GM19438 (cell line): ENCODE measurements around the gene PLD2.
A peak's percentile ranks its signal among the peaks of the same experiment; 100 is the strongest.

Experiments used
- ATAC-seq: cut with Tn5 transposase; IDR thresholded peaks from one replicate; pipeline ENCODE4 v1.9.1; 2021; ENCODE audit warnings: low read depth; ENCODE audit not compliant: unreplicated experiment

Gene PLD2, protein sequence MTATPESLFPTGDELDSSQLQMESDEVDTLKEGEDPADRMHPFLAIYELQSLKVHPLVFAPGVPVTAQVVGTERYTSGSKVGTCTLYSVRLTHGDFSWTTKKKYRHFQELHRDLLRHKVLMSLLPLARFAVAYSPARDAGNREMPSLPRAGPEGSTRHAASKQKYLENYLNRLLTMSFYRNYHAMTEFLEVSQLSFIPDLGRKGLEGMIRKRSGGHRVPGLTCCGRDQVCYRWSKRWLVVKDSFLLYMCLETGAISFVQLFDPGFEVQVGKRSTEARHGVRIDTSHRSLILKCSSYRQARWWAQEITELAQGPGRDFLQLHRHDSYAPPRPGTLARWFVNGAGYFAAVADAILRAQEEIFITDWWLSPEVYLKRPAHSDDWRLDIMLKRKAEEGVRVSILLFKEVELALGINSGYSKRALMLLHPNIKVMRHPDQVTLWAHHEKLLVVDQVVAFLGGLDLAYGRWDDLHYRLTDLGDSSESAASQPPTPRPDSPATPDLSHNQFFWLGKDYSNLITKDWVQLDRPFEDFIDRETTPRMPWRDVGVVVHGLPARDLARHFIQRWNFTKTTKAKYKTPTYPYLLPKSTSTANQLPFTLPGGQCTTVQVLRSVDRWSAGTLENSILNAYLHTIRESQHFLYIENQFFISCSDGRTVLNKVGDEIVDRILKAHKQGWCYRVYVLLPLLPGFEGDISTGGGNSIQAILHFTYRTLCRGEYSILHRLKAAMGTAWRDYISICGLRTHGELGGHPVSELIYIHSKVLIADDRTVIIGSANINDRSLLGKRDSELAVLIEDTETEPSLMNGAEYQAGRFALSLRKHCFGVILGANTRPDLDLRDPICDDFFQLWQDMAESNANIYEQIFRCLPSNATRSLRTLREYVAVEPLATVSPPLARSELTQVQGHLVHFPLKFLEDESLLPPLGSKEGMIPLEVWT

DNA sequence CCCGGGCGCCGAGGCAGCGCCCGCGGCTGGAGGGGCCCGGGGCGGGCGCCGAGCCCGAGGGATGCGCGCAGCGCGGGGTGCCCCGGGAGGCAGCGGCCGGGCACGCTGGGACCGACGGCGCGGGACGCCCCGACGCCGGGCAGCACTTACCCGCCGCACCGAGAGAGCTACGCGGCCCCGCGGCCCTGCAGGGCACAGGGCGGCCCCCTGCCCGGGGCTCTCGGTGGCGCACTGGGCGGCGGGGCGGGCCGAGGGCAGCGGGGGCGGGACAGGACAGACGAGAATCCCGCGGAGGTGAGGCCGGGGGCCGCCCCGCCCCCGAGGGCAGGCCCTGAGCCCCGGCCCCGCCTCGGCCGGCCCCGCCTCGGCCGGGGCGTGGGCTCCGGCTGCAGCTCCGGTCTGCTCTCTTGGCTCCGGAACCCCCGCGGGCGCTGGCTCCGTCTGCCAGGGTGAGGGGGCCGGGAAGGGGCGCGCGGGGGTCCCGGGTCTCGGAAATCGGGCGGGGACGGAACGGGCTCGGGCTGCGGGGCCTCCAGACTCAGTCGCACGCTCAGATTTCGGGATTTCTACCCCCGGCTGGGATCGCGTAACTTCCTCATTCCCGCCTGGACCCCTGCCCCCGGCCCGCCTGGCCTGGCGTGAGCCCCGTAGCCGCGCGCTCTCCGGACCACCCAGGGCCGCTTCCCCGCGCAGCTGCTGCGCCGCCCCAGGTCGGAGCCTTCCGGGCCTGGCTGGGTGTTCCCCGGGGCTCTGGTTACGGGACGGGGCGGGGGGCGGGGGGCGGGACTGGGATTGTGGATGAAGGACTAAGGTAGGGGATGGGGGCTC is at the start of gene PLD2:
PLD2 (plus strand) TSS at position 376 of the 828 bp plus-strand sequence. CDS start 621 bp downstream, outside the sequence.
- ATAC-seq: peak; percentile 83

DNA sequence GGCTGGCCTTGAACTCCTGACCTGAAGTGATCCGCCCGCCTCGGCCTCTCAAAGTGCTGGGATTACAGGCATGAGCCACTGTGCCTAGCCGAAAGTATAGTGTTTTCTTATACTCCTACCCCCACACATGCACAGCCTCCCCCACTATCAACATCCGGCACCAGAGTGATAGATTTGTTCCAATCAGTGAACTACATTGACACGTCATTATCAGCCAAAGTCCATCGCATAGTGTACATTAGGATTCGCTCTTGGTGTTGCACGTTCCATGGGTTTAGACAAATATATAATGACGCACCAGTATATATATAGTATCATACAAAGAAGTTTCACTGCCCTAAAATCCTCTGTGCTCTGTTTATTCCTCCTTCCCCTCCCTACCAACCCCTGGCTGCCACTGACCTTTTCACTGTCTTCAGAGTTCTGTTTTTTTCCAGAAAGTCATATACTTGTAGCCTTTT is 47.1 kb upstream of the PLD2 start:
- no peak for ATAC-seq

DNA sequence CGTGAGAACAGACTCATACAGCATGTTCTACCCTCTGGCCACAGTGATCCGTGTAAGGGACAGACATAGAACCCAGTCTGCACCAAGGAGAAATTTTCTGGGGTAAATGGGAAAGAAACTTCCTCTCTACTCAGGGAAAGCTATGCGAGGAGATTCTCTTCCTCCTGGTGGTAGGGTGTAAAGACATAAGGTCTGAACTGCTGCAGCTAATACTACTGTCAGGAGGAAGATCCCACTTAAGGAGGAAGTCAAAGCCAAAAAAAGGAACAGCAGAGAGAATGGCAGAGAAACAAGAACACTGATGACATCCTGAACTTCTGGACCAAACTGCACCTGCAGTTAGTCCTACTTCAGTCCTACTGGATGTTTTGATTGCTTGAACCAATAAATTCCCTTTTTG is 42.4 kb upstream of the PLD2 start:
- ATAC-seq: no peak

DNA sequence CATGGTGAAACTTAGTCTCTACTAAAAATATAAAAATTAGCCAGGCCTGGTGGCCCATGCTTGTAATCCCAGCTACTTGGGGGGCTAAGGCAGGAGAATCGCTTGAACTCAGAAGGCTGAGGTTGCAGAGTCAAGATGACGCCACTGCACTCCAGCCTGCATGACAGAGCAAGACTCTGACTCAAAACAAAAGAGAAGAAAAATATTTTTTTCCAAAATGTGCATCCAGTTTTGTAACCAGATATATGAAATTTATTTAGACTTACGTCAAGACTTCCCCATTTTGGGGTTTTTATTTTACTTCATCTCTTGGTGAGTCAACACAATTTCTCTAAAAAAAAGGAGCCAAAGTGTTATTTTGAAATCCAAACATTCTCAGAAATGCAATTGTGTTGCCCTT is 40.8 kb upstream of the PLD2 start:
- no peak for ATAC-seq

DNA sequence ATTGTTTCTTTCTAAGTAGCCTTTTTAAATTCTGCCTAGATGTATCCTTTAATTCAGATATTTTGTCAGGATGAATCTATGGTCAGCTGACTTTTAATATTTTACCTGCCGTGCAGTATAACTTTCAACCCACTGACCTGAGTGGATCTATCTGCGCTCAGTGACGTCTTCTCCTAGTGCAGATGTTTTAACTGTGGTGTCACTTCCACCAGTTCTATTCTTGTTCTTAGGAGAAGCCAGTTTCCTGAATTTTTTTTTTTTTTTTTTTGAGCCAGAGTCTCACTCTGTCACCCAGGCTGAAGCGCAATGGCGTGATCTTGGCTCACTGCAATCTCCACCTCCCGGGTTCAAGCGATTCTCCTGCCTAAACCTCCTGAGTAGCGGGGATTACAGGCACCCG is 40.2 kb upstream of the PLD2 start:
- no peak for ATAC-seq

DNA sequence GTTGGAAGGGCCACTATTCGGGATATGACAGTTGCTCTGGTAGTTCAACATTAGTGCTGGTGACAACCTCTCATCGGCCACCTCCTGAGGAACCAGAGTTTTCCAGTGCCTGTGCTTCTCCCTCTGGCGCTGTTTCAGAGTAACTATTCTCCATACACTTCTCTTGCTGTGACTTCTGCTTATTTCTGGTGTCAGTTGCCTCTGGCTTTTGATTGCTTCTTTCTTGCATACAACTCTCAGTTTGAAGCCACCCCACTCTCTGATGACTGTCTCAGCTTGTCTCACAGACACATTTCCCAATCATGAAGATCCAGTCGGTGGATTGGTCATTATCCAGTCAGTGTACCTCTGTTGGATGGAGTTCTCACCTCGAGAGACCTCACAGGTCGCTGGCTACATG is 38.7 kb upstream of the PLD2 start:
- no peak for ATAC-seq

DNA sequence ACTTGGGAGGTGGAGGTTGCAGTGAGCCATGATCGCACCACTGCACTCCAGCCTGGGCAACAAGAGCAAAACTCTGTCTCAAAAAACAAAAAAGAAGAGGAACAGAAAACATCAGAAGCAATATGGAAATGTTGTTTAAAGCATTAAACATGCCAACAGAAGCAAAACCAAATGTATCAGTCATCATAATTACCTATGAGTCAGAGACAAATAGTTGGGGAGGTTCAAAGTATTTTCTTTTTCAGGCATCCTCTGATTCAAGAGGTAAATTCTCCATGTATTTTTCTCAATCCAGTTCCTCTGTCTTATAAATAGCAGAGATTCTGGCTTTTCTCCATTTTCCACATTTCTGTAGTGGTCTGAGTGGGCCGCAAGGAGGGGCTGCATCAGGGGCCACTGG is 37.3 kb upstream of the PLD2 start:
- ATAC-seq: no peak

DNA sequence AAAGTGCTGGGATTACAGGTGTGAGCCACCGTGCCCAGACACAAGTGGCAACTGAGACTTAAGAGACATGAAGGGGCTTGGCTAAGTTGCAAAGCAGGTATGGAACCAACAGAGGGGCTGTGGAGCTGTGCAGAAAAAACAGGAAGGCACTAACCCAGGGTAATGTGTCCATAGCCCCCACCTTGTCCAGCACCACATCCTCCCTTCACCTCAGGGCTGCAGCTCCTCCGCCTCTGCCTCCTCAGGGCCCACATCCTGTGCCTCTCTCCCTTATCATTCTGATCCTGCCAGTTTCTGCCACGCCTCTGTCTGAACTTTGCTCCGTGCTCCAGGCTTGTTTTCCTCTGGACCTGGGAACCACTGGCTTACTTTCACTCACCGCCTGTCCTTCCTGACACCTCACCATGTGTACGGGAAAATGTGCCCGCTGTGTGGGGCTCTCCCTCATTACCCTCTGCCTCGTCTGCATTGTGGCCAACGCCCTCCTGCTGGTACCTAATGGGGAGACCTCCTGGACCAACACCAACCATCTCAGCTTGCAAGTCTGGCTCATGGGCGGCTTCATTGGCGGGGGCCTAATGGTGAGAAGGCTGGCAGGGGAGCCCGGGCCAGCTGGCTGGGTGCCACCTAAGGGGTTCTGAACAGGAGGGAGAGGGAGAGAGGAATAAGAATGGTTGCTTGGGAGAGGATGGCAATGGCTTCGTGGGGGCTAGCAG is 35.3 kb upstream of the PLD2 start, which contains the start of gene TM4SF5:
TM4SF5 (plus strand) TSS at position 368 of the 716 bp plus-strand sequence; CDS start at position 405, 37 bp downstream.
- no peak for ATAC-seq

DNA sequence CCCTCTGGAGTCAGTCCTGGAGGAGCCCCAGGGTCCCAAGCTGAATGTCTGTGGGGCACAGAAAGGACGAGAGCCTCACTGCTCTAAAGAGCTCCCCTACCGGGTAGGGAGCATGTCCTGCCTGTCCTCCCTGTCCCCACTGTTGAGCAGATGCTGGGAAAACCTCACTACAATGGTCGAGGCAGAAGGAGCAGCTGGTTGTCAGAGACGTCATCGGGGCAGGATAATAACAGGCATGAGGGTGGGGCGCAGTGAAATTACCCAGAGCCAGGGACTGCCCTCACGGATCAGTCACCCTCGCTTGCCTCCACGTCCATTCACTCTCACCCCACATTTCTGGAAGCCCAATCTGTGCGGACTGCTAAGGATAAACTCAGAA is 34.7 kb upstream of the PLD2 start:
- ATAC-seq: no peak

DNA sequence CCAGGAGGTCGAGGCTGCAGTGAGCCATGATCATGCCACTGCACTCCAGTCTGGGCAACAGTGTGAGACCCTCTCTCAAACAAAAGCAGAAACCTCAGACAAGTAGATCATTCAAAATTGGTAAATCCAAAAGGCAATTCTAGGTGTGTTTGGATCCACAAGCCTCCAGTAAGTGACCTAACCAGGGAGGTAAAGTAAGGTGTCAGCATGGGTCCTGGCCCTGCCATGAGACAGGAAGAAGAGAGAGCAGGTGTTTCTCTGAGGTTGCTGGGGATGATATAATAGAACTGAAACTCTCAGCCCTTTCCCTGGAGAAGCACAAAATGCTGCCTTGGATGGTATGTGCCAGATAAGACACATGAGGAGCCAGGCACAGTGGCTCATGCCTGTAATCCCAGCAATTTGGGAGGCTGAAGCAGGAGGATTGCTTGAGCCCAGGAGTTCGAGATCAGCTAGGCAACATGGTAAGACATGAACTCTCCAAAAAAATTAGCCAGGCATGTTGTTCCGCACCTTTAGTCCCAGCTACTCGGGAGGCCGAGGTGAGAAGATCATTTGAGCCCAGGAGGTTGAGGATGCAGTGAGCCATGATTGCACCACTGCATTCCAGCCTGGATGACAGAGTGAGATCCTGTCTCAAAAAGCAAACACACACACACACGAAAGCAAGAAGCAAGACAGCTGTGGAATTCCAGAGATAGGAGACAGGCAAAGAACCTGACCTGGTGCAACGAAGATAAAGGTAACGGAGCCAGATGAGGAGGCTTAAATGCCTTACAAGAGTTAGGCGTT is 28.8 kb upstream of the PLD2 start:
- ATAC-seq: no peak

DNA sequence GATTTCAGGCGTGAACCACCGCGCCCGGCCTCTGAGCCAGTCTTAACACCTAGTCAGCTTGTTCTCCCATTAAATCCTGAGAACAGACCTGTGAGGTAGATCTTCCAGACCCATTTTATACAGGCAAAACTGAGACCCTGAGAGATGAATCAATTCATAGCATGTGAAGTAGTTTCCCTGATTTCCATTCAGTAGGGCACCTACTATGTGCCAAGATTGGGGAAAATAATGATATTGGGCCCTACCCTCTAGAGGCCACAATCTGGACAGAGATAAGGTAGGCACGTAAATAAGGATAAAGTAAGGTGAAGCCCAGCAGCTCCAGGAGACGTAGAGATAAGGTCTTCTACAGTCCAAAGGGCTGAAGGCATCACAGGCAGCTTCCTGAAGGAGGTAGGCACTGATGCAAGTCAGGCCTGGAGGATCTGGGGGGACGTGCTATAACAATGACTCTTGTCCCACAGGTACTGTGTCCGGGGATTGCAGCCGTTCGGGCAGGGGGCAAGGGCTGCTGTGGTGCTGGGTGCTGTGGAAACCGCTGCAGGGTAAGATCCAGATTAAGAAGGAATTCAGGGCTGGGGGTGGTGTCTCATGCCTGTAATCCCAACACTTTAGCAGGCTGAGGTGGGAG is 26.5 kb upstream of the PLD2 start:
- ATAC-seq: no peak

DNA sequence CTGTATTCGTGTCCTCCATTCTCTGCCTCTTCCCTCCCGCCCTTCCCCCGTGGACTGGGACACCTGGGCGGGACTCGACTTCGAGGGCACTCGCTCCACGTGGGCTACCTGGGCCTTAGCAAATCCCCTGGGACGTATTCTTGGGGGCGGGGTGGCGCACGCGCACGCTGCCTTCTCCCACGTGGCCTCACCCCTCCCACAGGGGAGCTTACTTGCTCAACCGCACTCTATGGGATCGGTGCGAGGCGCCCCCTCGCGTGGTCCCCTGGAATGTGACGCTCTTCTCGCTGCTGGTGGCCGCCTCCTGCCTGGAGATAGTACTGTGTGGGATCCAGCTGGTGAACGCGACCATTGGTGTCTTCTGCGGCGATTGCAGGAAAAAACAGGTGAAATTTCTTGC is 24.3 kb upstream of the PLD2 start:
- no peak for ATAC-seq

DNA sequence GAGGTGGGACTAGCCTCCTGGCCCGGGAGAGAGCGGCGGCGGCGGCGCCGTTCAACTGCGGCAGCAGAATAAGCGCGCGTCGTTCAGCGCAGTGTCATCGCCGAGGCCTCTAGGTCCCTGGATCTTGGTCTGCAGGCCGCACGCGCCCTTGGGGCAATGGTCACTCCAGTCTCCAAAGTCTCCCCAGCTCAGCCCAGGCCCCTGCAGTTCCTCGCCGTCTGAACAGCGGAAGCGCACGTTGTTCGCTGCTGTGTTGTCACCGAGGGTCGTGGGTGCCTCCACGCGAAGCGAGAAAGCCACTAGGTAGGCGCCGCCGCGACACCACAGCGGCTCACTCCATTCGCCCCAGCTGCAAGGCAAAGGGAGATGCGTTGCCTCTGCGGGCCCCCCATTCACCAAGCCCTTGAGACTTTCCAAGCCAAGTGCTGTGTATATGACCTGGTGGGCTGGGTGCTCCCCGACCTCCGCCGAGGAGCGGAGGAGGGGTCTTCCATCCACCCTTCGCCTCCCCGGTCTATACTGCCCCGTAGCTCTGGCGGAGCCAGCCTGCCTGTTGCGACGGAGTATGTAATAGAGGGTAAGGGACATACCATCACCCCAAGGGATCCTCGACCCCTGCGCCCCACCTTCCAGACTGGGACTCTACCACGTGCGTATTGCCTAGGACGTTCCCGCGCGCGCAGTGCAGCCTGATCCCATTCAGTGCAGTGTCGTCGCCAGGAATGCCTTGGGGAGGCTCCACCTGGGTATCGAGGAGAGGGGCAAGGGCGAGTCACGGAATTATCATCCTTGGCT is 21.4 kb upstream of the PLD2 start:
- ATAC-seq: no peak

DNA sequence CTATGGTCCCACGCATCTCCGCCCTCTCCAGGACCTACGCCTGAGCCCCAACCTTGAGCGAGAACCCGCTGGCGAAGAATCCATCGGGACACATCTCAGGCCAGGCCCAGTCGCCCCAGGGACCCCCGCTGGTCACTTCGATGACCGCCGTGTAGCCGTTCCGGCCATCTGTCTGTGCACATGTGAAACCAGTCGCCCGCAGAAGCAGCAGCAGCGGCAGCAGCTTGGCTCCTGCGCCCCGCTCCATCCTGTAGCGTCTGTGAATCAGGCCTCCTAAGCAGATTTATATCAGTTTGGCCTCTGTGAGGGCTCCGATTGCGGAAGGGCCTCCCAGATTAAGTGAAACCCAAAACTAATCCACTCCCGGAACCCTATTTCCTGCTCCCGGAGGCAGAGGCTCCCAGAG is 20.8 kb upstream of the PLD2 start, which contains the start of gene VMO1:
VMO1 (minus strand) TSS at position 259 of the 406 bp plus-strand sequence; CDS start at position 247, 12 bp downstream.
- no peak for ATAC-seq

DNA sequence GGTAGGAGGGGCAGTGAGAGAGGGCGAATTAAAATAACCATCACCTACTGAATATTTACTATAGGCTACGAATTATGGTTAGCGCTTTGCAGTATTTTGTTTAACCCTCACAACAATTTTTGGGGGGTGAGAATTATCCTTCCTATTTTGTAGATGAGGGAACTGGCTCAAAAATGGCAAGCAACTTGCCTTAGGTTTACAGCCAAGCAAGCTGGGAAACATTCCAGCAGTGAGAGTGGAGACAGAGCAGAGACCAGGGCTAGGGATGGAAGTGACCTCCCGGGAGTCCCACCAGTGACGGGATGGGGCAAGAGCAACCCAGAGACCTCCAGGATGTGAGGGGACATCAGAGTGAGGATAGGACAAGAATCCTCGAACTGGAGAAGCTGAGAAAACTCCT is 20.4 kb upstream of the PLD2 start:
- ATAC-seq: no peak

DNA sequence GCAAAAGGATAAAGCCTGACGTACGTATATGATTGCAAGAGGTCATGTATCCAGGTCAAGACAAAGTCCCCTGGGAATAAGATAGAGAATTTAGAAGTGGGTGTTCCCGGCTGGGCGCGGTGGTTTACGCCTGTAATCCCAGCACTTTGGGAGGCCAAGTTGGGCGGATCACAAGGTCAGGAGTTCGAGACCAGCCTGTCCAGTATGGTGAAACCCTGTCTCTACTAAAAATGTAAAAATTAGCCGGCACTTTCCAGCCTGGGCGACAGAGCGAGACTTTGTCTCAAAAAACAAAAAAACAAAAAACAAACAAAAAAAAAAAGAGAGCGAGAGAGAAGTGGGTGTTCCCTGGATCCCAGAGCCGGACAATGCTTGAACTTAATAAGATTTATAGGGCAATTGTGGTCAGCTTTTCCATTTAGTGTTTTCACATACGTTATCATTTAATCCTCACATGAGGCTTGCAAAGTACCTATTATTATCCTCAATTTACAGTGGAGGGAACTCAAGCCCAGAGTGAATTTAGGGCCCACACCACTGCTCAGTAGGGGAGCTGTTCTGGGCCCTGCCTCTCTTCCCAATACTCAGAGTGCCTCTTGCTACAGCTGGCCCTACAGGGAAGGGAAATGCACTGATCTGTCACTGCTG is 18.7 kb upstream of the PLD2 start:
- no peak for ATAC-seq
